Effector memory CD8-positive, alpha-beta T cell (primary cell): ENCODE measurements around the gene MTRFR.

Source experiments
- ATAC-seq: fragments of 150-1000 bp; cut with Tn5 transposase; replicated peaks from 2 replicates; pipeline ENCODE4 v1.10.0; 2021; ENCODE audit warnings: mild to moderate bottlenecking, moderate library complexity
- DNase-seq, 3 experiments: peaks; one replicate each; pipeline ENCODE4 v3.0.0; 2021
- H3K27ac Mint-ChIP-seq, 2 donors: one replicate each; pipeline ENCODE4 v1.8.0; 2022; ENCODE audit warnings: mild to moderate bottlenecking in 2 of 2, mixed read lengths in 2 of 2, moderate library complexity in 2 of 2
- H3K27me3 Mint-ChIP-seq, 2 donors: one replicate each; pipeline ENCODE4 v1.8.0; 2022; ENCODE audit warnings: mixed read lengths in 2 of 2
- H3K36me3 Mint-ChIP-seq: one replicate; pipeline ENCODE4 v1.8.0; 2022; ENCODE audit warnings: mild to moderate bottlenecking, moderate library complexity, mixed read lengths; ENCODE audit not compliant: insufficient read depth
- H3K4me1 Mint-ChIP-seq, 2 donors: one replicate each; pipeline ENCODE4 v1.8.0; 2022; ENCODE audit warnings: low read depth in 2 of 2, mixed read lengths in 2 of 2
- H3K4me3 Mint-ChIP-seq, 2 donors: one replicate each; pipeline ENCODE4 v1.8.0; 2022; ENCODE audit warnings: mild to moderate bottlenecking in 2 of 2, mixed read lengths in 2 of 2, moderate library complexity in 2 of 2
- H3K9me3 Mint-ChIP-seq, 2 donors: one replicate each; pipeline ENCODE4 v1.8.0; 2022; ENCODE audit warnings: mixed read lengths in 2 of 2

Gene MTRFR

GRCh38 chr12:123253641-123254459, 20.6 kb downstream of the MTRFR start:
- Mint-ChIP-seq H3K27me3 (no peaks in the 10 kb centered on the region), H3K36me3 (peaks cover 50% of the 10 kb centered on the region), H3K9me3 (no peaks in the 10 kb centered on the region), H3K4me3 (no peak overlapping the region), H3K4me1 (peaks cover 21 to 24% of the 10 kb centered on the region in 2 donors), H3K27ac (no peak overlapping the region)
- no peak for ATAC-seq
- no peak for DNase-seq

GRCh38 chr12:123254853-123255446, 21.7 kb downstream of the MTRFR start:
- no peak for ATAC-seq
- no peak for DNase-seq
- H3K4me1 Mint-ChIP-seq = peaks cover 18 to 20% of the 10 kb centered on the region in 2 donors
- H3K27ac Mint-ChIP-seq = peak overlapping the region in 1 of 2 donors; percentile 46
- H3K9me3 Mint-ChIP-seq = no peaks in the 10 kb centered on the region
- H3K27me3 Mint-ChIP-seq = no peaks in the 10 kb centered on the region
- peaks cover 50% of the 10 kb centered on the region for H3K36me3 Mint-ChIP-seq
- no peak overlapping the region for H3K4me3 Mint-ChIP-seq

- H3K36me3 Mint-ChIP-seq = peaks cover 43% of the 10 kb centered on the region
These were observed 25.4 kb downstream of the MTRFR start for GRCh38 chr12:123258593-123258992.

GRCh38 chr12:123260081-123260480, 26.8 kb downstream of the MTRFR start:
- DNase-seq = no peak
- no peak overlapping the region for H3K27ac Mint-ChIP-seq

More at GRCh38 chr12:123258593-123258992, 25.4 kb downstream of the MTRFR start:
- no peak for ATAC-seq
- Mint-ChIP-seq H3K27me3 (no peaks in the 10 kb centered on the region), H3K4me3 (no peak overlapping the region), H3K4me1 (peaks cover 0 to 2% of the 10 kb centered on the region in 2 donors), H3K27ac (no peak overlapping the region), H3K9me3 (no peaks in the 10 kb centered on the region)
- no peak for DNase-seq

GRCh38 chr12:123261196-123261595, 28.0 kb downstream of the MTRFR start:
- ATAC-seq (no peak), DNase-seq (no peak)
- H3K9me3 Mint-ChIP-seq = no peaks in the 10 kb centered on the region
- H3K27me3 Mint-ChIP-seq = no peaks in the 10 kb centered on the region
- peaks cover 24% of the 10 kb centered on the region for H3K36me3 Mint-ChIP-seq
- no peak overlapping the region for H3K4me3 Mint-ChIP-seq
- no peak overlapping the region for H3K27ac Mint-ChIP-seq
- H3K4me1 Mint-ChIP-seq = peaks cover 0 to 3% of the 10 kb centered on the region in 2 donors

More at GRCh38 chr12:123260081-123260480, 26.8 kb downstream of the MTRFR start:
- no peak overlapping the region for H3K4me3 Mint-ChIP-seq
- no peaks in the 10 kb centered on the region for H3K9me3 Mint-ChIP-seq
- peaks cover 0 to 3% of the 10 kb centered on the region in 2 donors for H3K4me1 Mint-ChIP-seq
- H3K36me3 Mint-ChIP-seq = peaks cover 33% of the 10 kb centered on the region
- H3K27me3 Mint-ChIP-seq = no peaks in the 10 kb centered on the region
- ATAC-seq = no peak

- peaks cover 4% of the 10 kb centered on the region for H3K36me3 Mint-ChIP-seq
These were observed 30.1 kb downstream of the MTRFR start for GRCh38 chr12:123263196-123263817.

GRCh38 chr12:123264642-123265041, 31.4 kb downstream of the MTRFR start:
- Mint-ChIP-seq H3K27me3 (no peaks in the 10 kb centered on the region), H3K4me3 (no peak overlapping the region), H3K4me1 (peaks cover 0 to 13% of the 10 kb centered on the region in 2 donors), H3K36me3 (peaks cover 6% of the 10 kb centered on the region), H3K27ac (peak overlapping the region; percentile 56 to 79), H3K9me3 (no peaks in the 10 kb centered on the region)
- no peak for DNase-seq
- ATAC-seq = peak; percentile 40

More at GRCh38 chr12:123263196-123263817, 30.1 kb downstream of the MTRFR start:
- Mint-ChIP-seq H3K4me1 (peaks cover 0 to 11% of the 10 kb centered on the region in 2 donors), H3K27me3 (no peaks in the 10 kb centered on the region), H3K4me3 (no peak overlapping the region), H3K27ac (no peak overlapping the region), H3K9me3 (no peaks in the 10 kb centered on the region)
- no peak for DNase-seq
- ATAC-seq = no peak

- Mint-ChIP-seq H3K4me3 (no peak overlapping the region), H3K9me3 (no peaks in the 10 kb centered on the region), H3K36me3 (peaks cover 11% of the 10 kb centered on the region), H3K27ac (peak overlapping the region; percentile 15 to 79), H3K4me1 (peaks cover 4 to 19% of the 10 kb centered on the region in 2 donors), H3K27me3 (no peaks in the 10 kb centered on the region)
- DNase-seq = no peak
- no peak for ATAC-seq
These were observed 32.8 kb downstream of the MTRFR start for GRCh38 chr12:123265851-123266678.

- H3K27ac Mint-ChIP-seq = peak overlapping the region in 1 of 2 donors; percentile 60
- DNase-seq (no peak), ATAC-seq (no peak)
- H3K4me3 Mint-ChIP-seq = no peak overlapping the region
- no peaks in the 10 kb centered on the region for H3K27me3 Mint-ChIP-seq
- H3K36me3 Mint-ChIP-seq = peaks cover 11% of the 10 kb centered on the region
- H3K4me1 Mint-ChIP-seq = peaks cover 4 to 19% of the 10 kb centered on the region in 2 donors
- no peaks in the 10 kb centered on the region for H3K9me3 Mint-ChIP-seq
These were observed 33.5 kb downstream of the MTRFR start for GRCh38 chr12:123266679-123267277.

GRCh38 chr12:123267335-123267920, 34.2 kb downstream of the MTRFR start:
- Mint-ChIP-seq H3K4me3 (no peak overlapping the region), H3K27me3 (no peaks in the 10 kb centered on the region), H3K27ac (peak overlapping the region in 1 of 2 donors; percentile 60)

GRCh38 chr12:123267991-123268843, 35.0 kb downstream of the MTRFR start:
- H3K9me3 Mint-ChIP-seq = no peaks in the 10 kb centered on the region
- H3K36me3 Mint-ChIP-seq = peaks cover 11% of the 10 kb centered on the region
- H3K4me3 Mint-ChIP-seq = peak overlapping the region in 1 of 2 donors; percentile 48
- ATAC-seq = no peak
- peaks cover 4 to 19% of the 10 kb centered on the region in 2 donors for H3K4me1 Mint-ChIP-seq
- no peaks in the 10 kb centered on the region for H3K27me3 Mint-ChIP-seq
- no peak for DNase-seq
- H3K27ac Mint-ChIP-seq = no peak overlapping the region

More at GRCh38 chr12:123267335-123267920, 34.2 kb downstream of the MTRFR start:
- no peaks in the 10 kb centered on the region for H3K9me3 Mint-ChIP-seq
- no peak for ATAC-seq
- peaks cover 11% of the 10 kb centered on the region for H3K36me3 Mint-ChIP-seq
- peaks cover 4 to 19% of the 10 kb centered on the region in 2 donors for H3K4me1 Mint-ChIP-seq
- no peak for DNase-seq
